Activated naive CD8-positive, alpha-beta T cell treated with anti-CD3 and anti-CD28 coated beads, Interleukin-2, amount 50 U/mL, for 16 hours (primary cell): ENCODE data around the gene ALG1L2.
"Not testable (repeated sequence)": the region's sequence is repeated elsewhere in the genome, so short reads cannot be mapped to it uniquely, and the experiment has no call there.

Source experiments
- DNase-seq: peaks from one replicate; pipeline ENCODE4 v3.0.0-alpha.2; 2020; ENCODE audit warnings: low read depth, low spot score

Gene ALG1L2

DNA sequence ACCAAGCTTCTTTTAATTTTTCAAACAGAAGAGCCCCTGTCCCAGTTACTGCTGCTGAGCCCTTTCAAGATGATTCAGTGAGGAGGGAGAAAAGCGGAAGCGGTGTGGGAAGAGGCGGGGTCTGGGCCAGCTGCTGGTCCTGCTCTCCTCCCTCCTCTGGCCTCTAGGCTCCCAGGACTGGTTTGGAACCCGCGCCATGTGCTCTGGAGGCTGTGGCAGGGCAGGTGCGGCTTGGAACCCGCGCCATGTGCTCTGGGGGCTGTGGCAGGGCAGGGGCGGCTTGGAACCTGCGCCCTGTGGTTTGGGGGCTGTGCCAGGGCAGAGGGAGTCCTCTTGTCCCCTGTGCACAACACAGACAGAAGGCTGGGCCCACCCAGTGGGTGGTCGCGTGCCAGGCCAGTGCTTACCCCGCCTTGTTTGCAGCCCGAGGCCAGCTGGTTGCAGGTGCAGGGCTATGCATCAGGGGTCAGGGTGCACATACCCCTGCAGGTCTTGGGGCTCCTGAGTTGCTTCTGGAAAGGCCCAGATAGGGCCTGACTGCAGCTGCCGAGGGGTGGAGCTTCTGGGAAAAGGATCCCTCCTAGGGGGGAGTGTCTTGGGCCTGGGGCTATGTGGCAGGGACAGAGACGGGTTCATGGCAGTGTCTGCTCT lies 12.2 kb downstream of the ALG1L2 start:
- DNase-seq = no peak

DNA sequence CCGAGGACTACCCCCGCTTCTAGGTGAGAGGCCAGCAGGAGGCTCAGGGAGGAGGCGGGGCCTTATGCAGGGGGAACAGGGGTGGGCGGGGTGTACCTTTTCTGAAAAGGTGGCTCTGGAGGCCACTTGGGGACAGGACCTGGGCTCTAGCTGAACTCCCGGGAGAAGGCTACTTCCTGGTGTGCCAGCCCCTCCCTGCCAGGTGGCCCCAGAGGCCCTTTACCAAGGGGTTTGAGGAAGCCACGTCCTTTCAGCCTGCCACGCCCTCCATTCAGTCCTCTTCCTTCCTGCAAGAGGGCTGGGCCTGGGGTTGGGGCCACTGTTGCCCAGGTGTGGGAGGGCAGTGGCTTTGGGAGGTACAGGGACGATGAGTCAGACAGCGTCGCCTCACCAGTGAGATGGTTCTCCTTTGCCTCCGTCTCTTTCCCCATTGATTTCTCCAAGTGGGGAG lies 12.9 kb downstream of the ALG1L2 start:
- DNase-seq = not testable (repeated sequence)

DNA sequence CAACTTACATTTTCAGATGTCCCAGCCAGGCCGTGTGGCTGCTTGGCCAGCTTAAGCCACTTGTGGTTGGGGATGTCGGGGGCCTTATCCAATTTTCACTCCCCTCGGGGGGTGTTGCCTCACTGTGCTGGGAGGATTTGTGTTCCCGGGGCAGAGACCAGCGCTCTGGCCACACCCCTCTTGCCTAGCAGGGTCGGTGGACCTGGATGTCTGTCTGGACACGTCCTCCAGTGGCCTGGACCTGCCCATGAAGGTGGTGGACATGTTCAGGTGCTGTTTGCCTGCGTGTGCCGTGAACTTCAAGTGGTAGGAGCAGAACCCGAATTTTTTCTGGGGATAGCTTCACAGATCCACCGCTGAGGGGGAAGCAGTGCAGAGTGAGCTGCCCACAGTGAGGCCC lies 14.2 kb downstream of the ALG1L2 start:
- not testable (repeated sequence) for DNase-seq

DNA sequence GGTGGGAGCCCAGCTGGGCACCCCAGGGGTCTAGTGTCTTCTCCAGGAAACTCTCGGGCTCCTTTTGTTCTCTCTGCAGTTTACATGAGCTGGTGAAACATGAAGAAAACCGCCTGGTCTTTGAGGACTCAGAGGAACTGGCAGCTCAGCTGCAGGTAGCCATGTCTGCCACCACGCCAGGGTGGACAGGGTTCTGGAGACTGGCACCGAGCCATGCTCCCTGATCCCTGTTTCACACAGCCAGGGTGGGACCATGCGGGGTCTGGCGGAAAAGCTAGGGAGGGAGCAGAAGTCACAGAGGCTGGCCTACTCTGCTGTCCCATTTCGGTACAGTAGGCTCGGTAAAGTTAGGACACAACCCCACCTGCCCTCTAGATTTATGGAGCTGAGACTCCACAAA lies 15.5 kb downstream of the ALG1L2 start:
- not testable (repeated sequence) for DNase-seq

DNA sequence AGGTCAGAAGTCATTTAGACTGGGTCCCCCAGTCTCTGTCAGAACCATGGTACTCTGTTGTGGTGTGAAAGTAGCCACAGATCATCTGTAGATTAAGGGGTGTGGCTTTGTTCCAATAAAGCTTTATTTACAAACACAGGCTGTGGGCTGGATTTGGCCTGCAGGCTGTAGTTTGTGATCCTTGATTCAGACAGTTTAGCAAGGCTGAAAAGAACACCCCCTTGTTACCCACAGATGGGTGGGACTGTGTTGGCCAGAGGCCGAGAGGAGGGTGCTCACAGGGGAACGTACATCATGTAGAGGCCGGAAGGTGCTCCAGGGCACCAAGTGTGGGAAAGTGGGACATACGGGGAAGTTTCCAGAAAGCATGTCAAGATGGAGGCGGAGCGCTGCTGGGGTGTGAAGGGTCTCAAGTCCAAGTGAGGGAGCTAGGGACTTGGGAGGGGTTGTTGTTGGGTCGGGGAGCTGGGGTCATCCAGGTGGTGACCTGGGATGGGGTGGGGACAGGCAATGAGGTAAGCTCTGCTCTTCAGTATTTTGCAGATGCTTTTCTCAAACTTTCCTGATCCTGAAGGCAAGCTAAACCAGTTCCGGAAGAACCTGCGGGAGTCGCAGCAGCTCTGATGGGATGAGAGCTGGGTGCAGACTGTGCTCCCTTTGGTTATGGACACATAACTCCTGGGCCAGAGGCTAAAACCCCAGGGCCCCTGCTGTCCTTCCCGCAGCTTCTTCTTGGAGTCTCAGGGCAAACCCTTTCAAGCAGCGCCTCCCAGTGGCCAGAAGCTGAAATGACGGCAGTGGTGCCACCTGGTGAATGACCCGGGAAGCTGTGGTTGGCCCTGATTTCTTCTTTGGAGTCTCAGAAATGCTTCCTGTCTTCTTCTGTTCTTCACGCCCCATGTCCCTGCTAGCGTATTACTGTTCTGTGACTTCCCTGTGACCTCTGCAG lies 16.3 kb downstream of the ALG1L2 start:
- not testable (repeated sequence) for DNase-seq

DNA sequence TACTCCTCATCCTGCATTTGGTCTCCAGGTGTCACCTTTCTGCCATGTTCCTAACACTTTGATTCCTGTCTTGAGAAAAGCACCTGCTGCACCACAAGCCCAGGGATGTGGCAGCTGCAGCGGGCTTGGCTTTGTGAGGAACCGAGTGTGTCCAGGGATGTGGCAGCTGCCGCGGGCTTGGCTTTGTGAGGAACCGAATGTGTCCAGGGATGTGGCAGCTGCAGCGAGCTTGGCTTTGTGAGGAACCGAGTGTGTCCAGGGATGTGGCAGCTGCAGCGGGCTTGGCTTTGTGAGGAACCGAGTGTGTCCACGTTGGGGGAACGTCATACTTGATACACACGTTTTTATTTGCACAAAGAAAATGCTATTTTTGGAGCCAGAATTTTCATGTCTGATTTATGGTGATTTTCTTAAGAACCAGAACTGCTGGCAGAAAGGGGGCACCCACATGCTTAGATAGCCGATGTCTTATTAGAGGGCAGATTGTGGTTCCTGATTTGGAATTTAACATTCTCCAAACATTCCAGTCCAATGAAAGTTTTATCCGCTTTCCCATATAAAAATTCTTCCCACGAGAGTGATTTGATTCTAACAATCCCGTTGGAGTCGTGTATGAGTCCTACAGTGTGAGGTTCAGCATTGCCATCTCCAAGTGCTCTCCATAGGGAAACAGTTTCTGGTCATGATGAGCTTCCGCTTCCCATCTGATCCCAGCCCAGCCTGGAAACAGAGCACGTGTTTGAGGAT lies 17.2 kb downstream of the ALG1L2 start:
- DNase-seq = not testable (repeated sequence)

DNA sequence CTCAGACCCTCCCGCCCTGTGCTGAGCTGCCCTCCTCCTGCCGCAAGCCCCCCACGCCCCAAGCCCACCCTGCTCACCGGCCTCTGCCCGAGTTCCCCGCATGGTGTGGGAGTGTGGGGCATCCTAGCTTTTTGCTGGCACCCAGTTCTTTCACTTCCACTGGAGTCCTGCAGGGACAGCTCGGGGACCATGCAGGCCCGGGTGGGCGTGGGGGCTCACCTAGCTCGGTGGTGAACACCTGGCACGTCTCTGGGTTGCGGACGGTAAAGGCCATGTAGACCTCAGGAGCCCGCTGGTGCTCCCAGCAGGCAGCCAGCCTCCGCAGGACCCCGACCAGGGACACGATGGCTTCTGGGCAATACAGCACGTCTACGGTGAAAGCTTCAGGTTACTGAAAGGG lies 20.9 kb downstream of the ALG1L2 start:
- not testable (repeated sequence) for DNase-seq

DNA sequence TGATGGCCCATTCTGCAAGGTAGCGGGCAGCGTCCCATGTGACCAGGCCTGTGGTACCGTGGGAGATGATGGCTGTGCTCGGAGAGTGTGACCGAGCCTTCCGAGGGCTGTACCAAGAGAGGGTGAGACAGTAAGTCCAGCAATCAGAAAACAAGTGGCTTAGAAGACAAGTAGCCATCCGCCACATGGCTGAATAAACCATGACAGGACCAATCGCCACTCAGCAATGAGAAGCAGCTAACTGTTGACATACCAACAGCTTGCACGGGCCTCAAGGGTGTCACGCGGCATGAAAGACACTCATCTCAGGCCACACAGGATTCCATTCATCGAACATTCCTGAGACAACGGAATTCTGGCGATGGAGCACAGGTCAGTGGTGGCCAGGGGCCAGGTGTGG lies 22.6 kb downstream of the ALG1L2 start:
- not testable (repeated sequence) for DNase-seq

DNA sequence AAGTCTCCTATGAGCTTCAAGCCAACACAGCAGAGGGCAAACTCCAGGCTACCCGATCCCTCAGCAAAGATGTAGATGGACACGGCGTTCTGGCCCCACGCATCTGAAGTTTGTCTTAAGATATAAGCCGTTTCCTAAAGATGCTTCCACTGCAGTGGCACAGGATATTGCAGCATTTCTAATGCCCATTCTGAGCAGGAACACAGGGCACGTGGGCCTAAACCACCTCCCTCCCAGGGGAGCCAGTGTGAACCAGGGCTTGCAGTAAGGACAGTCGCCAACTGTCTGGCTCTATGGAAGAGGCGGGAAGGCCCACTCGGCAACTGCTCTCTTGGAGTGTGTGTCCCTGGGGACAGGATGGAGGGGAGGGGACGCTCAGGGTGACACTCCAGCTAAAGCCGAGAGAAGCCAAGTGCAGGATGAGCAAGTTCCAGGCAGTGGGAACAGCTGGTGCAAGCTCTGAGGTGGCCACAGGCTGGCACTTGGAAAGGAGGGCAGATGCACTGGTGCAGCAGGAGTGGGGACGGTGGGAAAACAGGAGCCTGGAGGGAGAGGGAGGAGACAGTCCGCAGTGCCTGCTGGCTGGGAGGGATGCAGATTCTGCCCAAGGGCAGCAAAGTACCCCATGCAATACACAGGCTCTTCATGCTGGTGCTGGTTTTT lies 25.8 kb downstream of the ALG1L2 start:
- not testable (repeated sequence) for DNase-seq

DNA sequence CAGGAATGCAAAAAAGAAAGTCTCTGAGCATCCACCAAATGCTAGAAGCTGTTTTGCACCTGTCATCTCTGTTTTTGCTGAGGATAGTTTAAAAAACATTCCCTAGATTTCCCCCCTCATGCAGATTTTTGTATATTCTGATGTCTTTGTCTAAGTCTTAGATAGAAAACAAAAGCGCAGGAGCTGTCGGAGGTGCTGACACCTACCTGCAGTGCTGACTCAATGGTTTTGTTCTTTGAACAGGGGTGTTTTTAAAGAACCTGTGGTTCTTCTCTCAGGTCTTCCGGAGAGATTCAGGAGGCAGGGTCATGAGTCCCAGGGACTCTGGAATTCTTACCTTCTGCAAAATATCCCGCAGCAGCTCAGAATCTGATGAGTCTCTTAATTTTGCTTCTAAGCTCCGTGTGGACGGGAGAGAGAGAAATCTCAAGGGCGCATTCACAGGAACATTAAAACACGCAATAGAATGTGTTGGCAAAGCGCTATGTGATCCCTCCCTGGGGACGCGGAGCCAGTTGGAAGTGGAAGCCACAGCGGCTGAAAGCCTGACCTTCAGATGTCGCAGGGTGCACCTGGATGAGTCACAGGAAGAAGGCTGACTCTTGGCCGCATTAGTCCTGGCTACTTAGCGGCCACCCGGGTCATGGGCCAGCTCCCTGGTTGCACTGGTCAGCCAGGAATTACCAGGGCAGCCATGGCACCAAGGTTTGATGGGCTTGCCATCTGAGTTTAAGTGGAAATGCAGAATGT lies 27.4 kb downstream of the ALG1L2 start:
- not testable (repeated sequence) for DNase-seq

DNA sequence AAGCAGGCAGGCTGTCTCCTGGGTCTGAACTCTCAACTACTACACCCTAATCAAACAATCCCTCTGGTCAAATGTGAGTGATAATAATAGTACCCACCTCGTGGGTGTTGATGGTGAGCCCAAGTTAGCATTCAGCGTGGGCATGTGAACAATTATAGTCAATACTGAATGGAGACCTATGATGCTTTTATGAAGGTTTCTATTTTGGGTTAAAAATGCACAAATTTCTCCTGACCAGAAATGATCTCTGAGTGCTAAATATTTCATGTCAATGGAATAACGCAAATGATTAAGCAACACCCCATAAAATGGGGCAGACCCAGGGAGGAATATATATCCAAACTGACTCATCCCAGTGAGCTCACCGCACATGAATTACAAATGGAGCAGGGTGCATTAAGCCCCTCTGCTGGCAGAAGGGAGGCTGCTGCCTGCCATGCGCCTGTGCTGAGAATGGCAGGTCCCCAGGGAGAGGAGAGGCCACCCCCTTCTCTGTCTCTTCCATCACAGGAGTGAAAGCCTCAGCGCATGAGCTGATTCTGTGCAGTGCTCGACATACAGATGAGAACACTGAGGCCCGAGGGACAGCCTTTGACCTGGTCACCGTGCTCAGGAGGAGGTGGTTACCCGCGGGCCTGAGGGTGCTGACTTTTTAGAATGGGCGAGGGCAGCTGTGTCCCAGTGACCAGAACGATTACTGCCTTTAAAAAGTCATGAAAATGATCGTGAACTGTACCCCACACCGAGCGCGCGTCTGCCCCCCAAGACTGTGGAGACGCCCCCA lies 28.9 kb downstream of the ALG1L2 start:
- DNase-seq = not testable (repeated sequence)

DNA sequence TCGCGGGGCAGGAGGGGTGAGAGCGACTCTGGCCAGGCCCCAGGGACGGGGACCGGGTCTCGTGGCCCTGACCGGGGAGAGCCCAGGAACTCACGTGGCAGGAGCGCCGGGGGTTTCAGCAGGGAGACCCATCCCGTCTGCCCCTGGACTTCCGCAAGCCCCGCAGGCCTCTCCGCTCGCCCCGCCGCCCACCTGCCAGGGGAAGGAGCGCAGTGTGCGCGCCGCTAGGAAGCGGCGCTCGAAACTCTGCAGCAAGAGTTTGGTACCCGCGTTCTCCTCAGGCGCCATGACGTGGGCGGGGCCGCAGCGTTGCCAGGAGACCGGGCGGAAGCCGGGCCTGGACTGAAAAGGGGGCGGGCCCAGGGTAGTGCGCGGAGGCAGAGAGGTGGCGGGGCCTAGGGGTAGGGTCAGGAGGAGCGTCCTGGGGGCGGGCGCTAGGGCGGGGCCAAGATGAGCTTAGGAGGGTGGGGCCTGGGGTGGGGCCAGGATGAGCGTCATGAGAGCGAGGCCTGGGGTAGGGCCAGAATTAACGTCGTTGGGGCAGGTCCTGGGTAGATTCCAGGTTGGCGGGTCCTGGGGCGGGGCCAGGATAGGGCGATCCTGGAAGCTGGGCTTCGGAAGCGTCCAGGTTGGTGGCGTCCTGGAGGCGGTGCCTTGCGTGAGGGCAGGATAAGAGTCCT lies 29.7 kb downstream of the ALG1L2 start:
- DNase-seq = peak; percentile 98

DNA sequence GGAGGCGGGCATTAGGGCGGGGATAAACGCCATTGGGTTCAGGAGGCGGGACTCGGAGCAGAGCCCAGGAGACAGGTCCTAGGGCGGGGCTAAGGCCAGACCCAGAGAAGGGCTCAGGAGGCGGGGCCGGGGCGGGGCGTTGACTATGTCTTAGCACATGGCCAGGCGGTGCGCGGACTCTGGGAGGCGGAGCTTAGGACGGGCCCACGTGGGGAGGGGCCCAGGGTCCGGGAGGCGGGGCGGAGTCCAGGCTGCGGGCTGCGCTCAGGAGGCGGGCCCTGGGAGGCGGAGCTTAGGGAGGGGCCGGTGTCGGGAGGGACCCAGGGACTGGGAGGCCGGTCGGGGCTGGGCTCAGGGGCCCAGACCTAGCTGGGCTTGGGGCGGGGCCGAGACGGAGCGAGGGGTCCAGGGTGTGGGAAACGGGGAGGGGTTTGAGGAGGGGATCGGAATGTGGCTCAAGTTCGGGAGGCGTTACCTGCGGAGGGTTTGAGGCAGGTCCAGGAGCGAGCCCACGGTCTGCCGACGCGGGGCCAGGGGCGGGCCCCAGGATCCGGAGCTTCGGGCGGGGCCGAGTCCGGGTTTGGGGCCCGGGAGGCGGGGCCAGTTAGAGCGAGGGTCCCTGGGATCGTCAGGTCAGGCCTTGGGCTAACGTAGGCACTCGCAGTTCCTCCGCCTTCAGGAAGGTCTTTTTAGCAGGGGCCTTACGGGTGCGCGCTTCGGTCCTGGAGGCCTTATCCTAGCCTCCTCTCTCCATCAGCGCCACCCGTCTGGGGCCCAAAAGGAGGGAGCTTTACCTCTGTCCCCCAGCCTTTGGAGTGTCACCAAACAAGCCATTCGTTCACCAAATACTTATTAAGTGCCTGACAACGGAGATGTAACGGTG lies 30.5 kb downstream of the ALG1L2 start:
- DNase-seq = peak; percentile 98

DNA sequence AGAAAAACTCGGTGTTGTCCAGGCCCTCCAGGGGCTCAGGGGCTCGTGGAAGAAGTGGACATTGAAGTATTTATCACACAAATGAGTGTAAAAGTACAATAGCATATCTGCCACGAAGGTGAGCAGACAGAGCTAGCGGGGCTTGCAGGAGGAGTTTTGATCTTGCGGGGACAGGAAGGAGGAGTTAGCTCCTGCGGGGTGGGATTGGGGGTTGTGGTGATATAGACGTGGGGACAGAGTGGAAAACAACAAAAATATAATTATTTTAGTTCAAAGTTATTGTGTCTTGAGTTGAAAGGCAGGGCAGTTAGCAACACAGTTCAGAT lies 31.1 kb downstream of the ALG1L2 start:
- not testable (repeated sequence) for DNase-seq

DNA sequence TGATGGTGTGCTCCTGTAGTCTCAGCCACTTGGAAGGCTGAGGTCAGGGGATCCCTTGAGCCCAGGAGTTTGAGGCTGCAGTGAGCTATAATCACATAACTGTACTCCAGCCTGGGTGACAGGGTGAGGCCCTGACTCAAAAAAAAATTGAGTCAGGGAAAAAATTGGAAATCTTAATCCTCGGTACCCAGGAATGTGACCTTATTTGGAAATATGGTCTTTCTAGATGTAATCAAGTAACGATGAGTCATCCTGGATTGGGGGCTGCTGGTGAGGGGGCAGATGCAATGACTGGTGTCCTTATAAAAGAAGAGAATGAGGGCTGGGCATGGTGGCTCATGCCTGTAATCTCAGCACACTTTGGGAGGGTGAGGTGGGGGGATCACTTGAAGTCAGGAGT lies 33.8 kb downstream of the ALG1L2 start:
- not testable (repeated sequence) for DNase-seq

DNA sequence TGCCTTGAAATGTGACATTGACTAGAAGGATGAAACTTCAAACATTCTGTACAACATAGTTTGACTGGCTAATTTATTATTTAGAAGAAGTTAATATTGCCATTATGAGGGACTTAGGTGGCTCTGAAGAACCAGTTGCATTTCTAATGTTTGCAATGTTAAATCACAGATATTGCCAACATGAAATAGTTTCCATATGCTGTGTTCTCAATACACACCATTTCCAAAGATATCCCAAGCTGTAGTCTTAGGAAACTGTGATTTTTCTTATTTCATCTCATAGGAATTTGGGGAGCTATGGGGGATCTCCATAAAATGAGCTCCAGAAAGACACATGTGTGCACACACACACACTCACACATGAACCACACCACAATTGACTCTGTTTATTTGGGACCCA lies 36.3 kb downstream of the ALG1L2 start:
- no peak for DNase-seq

DNA sequence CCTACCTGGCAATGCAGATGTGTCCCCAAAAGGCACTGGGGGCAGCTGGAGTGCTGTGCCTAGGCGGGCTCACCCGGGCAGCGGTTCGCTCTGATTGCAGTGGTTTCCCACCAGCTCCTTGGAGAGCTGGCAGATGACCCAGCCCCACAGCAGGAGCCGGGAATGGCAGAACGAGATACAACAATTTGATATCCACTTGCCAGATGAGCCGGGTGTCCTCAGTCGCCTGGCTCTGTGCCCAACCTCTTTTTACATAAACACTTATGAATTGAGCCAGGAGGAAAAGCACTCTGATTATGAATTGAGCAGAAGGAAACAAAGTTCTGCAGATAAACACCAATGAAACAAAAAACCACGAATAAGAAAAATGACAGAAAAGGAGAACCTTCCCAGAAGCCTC lies 38.2 kb downstream of the ALG1L2 start:
- not testable (repeated sequence) for DNase-seq

DNA sequence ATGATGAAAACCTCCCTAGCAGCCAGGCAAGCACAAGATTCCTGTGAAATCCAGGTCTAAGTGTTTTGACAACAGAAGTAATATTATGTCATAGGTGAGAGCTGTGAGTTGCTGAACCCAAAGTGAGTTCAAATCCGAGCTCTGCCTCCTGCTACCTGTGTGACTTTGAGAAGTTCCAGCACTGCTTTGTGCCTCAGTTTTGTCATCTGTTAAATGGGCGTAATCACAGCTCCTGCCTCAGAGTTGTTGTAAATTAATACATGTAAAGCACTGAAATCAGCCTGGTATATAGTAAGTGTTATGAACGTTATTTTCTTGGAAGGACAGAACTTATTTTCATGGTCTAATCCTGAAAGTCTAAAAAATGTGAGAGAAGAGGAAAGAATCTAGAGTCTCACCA lies 38.7 kb downstream of the ALG1L2 start:
- not testable (repeated sequence) for DNase-seq
